Measurements from ENCODE around the gene TNFRSF14.

TNFRSF14 gene

GRCh38 chr1:2602866-2603520, 46.8 kb downstream of the TNFRSF14 start:
- no peak for DNase-seq (ENCODE audit: low spot score)

- no peak for DNase-seq (ENCODE audit: low spot score)
These were observed 47.5 kb downstream of the TNFRSF14 start for GRCh38 chr1:2603521-2604155.

- no peak for DNase-seq (ENCODE audit: low spot score)
These were observed 48.1 kb downstream of the TNFRSF14 start for GRCh38 chr1:2604156-2604843.

GRCh38 chr1:2604844-2605508, 48.8 kb downstream of the TNFRSF14 start:
- DNase-seq (ENCODE audit: low spot score), result no peak

- DNase-seq (ENCODE audit: low spot score), result no peak
These were observed 49.6 kb downstream of the TNFRSF14 start for GRCh38 chr1:2605509-2606395.

- DNase-seq (ENCODE audit: low spot score), result no peak
These were observed 50.3 kb downstream of the TNFRSF14 start for GRCh38 chr1:2606396-2606880.

- no peak for DNase-seq (ENCODE audit: low spot score)
These were observed 50.9 kb downstream of the TNFRSF14 start for GRCh38 chr1:2606881-2607621.

GRCh38 chr1:2607641-2608091, 51.5 kb downstream of the TNFRSF14 start:
- DNase-seq (ENCODE audit: low spot score), result no peak

- DNase-seq (ENCODE audit: low spot score), result no peak
These were observed 53.3 kb downstream of the TNFRSF14 start for GRCh38 chr1:2609319-2610035.

GRCh38 chr1:2610036-2610959, 54.1 kb downstream of the TNFRSF14 start:
- no peak for DNase-seq (ENCODE audit: low spot score)

GRCh38 chr1:2611031-2611501, 54.9 kb downstream of the TNFRSF14 start:
- DNase-seq (ENCODE audit: low spot score), result no peak

GRCh38 chr1:2611621-2612437, 55.7 kb downstream of the TNFRSF14 start:
- no peak for DNase-seq (ENCODE audit: low spot score)

- DNase-seq (ENCODE audit: low spot score), result no peak
These were observed 56.6 kb downstream of the TNFRSF14 start for GRCh38 chr1:2612591-2613365.
